ENCODE measurements around the gene SSC5D. TPM values are rescaled to one million over a fixed set of nuclear protein-coding genes. Genes with fewer than 3 reads are reported as not detected.

The SSC5D gene
- total RNA-seq, 1 donor from 2014 or later: 7.6 TPM

DNA sequence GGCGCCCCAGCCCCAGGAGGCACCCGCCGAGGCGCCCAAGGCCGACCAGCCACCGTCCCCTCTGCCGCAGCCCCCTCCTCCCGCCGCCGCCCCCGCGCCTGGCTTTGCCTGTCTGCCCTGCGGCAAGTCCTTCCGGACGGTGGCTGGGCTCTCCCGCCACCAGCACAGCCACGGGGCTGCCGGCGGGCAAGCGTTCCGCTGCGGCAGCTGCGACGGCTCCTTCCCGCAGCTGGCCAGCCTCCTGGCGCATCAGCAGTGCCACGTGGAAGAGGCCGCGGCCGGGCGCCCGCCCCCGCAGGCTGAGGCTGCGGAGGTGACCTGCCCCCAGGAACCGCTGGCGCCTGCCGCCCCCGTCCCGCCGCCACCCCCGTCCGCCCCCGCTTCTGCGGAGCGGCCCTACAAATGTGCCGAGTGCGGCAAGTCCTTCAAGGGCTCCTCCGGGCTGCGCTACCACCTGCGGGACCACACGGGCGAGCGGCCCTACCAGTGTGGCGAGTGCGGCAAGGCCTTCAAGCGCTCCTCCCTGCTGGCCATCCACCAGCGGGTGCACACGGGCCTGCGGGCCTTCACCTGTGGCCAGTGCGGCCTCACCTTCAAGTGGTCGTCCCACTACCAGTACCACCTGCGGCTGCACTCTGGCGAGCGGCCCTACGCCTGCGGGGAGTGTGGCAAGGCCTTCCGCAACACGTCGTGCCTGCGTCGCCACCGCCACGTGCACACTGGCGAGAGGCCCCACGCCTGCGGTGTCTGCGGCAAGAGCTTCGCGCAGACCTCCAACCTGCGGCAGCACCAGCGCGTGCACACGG, 5.9 kb upstream of the SSC5D start:
- Mint-ChIP-seq H3K27ac (ENCODE audit: unreplicated experiment) (no peak overlapping the region), H3K27me3 (ENCODE audit: unreplicated experiment) (peaks cover 15% of the 10 kb centered on the region), H3K4me1 (ENCODE audit: low read depth, unreplicated experiment) (peaks cover 27% of the 10 kb centered on the region), H3K4me3 (ENCODE audit: unreplicated experiment) (no peak overlapping the region), H3K9me3 (ENCODE audit: unreplicated experiment) (peaks cover 16% of the 10 kb centered on the region), H3K36me3 (ENCODE audit: unreplicated experiment) (no peaks in the 10 kb centered on the region)
- no peak for DNase-seq
- TF ChIP-seq, protein P1, sequence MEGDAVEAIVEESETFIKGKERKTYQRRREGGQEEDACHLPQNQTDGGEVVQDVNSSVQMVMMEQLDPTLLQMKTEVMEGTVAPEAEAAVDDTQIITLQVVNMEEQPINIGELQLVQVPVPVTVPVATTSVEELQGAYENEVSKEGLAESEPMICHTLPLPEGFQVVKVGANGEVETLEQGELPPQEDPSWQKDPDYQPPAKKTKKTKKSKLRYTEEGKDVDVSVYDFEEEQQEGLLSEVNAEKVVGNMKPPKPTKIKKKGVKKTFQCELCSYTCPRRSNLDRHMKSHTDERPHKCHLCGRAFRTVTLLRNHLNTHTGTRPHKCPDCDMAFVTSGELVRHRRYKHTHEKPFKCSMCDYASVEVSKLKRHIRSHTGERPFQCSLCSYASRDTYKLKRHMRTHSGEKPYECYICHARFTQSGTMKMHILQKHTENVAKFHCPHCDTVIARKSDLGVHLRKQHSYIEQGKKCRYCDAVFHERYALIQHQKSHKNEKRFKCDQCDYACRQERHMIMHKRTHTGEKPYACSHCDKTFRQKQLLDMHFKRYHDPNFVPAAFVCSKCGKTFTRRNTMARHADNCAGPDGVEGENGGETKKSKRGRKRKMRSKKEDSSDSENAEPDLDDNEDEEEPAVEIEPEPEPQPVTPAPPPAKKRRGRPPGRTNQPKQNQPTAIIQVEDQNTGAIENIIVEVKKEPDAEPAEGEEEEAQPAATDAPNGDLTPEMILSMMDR (IDR thresholded peaks at IDR 0.05; ENCODE audit: partially characterized antibody, unreplicated experiment): no peak

DNA sequence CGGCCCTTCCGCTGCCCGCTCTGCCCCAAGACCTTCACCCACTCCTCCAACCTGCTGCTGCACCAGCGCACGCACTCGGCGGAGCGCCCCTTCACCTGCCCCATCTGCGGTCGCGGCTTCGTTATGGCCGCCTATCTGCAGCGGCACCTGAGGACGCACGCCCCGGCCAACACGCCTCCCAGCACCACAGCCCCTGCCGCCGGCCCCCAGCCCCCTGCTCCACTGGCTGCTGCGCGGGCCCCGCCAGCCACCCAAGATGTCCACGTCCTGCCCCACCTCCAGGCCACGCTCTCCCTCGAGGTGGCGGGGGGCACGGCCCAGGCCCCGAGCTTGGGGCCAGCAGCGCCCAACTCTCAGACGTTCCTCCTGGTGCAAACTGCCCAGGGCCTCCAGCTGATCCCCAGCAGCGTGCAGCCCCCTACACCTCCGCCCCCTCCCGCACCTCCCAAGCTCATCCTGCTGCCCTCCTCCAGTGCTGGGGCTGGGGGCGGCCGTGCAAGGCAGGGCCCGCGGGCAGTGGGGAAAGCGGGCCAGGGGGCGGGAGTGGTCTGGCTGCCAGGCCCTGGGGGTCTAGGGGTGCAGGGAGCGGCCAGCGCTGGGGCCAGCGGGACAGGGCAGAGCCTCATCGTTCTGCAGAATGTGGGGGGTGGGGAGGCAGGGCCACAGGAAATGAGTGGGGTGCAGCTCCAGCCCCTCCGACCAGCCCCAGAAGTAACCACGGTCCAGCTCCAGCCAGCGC, 5.1 kb upstream of the SSC5D start:
- no peak for DNase-seq
- peaks cover 19% of the 10 kb centered on the region for H3K27me3 Mint-ChIP-seq (ENCODE audit: unreplicated experiment)
- H3K4me3 Mint-ChIP-seq (ENCODE audit: unreplicated experiment): no peak overlapping the region
- H3K4me1 Mint-ChIP-seq (ENCODE audit: low read depth, unreplicated experiment): peaks cover 25% of the 10 kb centered on the region
- H3K36me3 Mint-ChIP-seq (ENCODE audit: unreplicated experiment): no peaks in the 10 kb centered on the region
- TF ChIP-seq, protein P1 (IDR thresholded peaks at IDR 0.05; ENCODE audit: partially characterized antibody, unreplicated experiment): no peak
- H3K9me3 Mint-ChIP-seq (ENCODE audit: unreplicated experiment): peaks cover 12% of the 10 kb centered on the region
- no peak overlapping the region for H3K27ac Mint-ChIP-seq (ENCODE audit: unreplicated experiment)

DNA sequence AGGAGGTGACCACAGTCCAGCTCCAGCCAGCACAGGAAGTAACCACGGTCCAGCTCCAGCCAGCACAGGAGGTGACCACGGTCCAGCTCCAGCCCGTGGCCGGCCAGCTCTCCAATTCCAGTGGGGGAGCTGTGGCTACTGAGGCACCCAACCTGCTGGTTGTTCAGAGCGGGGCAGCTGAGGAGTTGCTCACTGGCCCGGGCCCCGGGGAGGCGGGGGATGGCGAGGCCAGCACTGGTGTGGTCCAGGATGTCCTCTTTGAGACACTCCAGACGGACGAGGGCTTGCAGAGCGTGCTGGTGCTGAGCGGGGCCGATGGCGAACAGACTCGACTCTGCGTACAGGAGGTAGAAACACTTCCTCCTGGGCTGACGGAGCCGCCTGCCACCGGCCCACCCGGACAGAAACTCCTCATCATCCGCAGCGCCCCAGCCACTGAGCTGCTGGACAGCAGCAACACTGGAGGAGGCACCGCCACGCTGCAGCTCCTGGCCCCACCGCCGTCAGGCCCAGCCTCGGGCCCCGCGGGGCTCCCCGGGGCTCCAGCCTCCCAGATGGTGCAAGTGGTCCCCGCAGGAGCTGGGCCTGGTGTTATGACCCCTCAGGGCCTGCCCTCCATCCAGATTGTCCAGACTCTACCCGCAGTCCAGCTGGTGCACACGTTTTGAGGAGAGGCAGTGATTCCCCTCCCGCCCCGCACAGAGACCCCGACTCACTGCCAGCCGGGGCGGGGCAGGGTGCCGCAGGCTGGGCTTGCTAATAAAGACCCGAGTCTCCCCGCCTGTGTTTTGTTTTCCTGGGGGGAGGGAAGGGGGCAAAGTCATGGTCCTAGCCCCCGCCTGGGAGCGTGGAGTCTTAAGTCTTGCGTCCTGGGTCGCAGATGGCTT, 4.3 kb upstream of the SSC5D start:
- TF ChIP-seq, protein P1 (IDR thresholded peaks at IDR 0.05; ENCODE audit: partially characterized antibody, unreplicated experiment): no peak
- Mint-ChIP-seq H3K4me1 (ENCODE audit: low read depth, unreplicated experiment) (peaks cover 18% of the 10 kb centered on the region), H3K27me3 (ENCODE audit: unreplicated experiment) (peaks cover 19% of the 10 kb centered on the region), H3K9me3 (ENCODE audit: unreplicated experiment) (peaks cover 12% of the 10 kb centered on the region), H3K36me3 (ENCODE audit: unreplicated experiment) (no peaks in the 10 kb centered on the region), H3K4me3 (ENCODE audit: unreplicated experiment) (peak overlapping the region; percentile 77), H3K27ac (ENCODE audit: unreplicated experiment) (peak overlapping the region; percentile 94)
- DNase-seq: peak; percentile 67

DNA sequence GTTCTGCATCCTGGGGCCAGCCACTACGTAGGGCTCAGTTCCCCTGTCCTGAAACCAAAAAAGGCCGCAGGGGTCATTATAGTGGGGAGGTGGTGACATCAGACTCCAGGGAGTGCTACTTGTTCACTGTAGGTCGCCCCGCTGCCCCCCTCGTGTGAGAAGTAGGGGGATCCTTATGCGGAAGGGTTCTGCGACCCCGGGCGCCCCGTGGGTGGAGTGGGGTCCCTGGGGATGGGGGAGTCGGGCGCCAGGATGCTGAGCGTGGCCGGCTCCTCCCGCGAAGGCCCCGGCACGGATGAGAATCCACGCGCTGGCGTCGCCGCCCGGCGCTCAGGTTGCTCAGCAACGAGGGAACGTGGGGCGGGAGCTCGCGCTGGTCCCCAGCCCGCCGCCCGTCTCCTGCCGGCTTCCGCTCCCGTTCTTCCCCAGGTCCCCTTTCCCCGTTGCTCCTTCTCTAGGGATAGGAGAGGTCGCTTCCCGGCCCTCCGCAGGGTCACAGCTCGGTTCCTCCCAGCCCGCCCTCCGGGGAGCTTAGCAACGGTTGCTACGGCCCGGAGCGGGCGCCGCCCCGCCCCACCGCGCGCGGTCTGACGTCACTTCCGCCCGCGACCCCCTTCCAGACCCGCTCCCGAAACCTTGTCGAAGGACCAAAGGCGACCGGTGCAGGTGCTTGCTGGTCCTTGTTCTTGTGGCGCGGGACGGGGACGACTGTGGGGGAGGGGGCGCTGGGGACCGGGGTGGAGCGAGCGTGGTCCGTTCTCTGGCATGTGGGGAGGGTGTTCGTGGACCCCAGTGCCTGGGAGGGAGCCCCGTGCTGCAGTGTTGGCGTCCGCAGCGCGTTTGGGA, 3.4 kb upstream of the SSC5D start, which contains the start of gene NAT14:
Gene NAT14, plus strand, starts transcription at position 596 of the 846 bp plus-strand sequence. CDS start 521 bp downstream, outside the sequence.
- Mint-ChIP-seq H3K4me1 (ENCODE audit: low read depth, unreplicated experiment) (peaks cover 14% of the 10 kb centered on the region), H3K4me3 (ENCODE audit: unreplicated experiment) (peak within 1 kb of the TSS; percentile 92), H3K27ac (ENCODE audit: unreplicated experiment) (peak within 1 kb of the TSS; percentile 94), H3K36me3 (ENCODE audit: unreplicated experiment) (no peaks in the 10 kb centered on the region), H3K9me3 (ENCODE audit: unreplicated experiment) (peaks cover 10% of the 10 kb centered on the region), H3K27me3 (ENCODE audit: unreplicated experiment) (peaks cover 17% of the 10 kb centered on the region)
- peak; percentile 92 for DNase-seq
- TF ChIP-seq, protein P1 (IDR thresholded peaks at IDR 0.05; ENCODE audit: partially characterized antibody, unreplicated experiment): no peak

Data from glutamatergic neuron (in vitro differentiated cells).